Measurements from ENCODE around the gene NOP53. TPM values are rescaled to one million over a fixed set of nuclear protein-coding genes. Genes with fewer than 3 reads are reported as not detected.
"Not testable (repeated sequence)": the region's sequence is repeated elsewhere in the genome, so short reads cannot be mapped to it uniquely, and the experiment has no call there.

NOP53 gene
- total and polyA plus RNA-seq, 2 experiments from 2014 or later: 81.8 to 278 TPM

GRCh38 chr19:47716270-47716937 lies 28.9 kb upstream of the NOP53 start:
- no peaks in the 10 kb centered on the region for H3K27me3 ChIP-seq
- TF ChIP-seq CTCF (IDR thresholded peaks at IDR 0.05; ENCODE audit: low read depth, low read length): no peak
- H3K27ac ChIP-seq: no peak overlapping the region
- H3K4me1 ChIP-seq (ENCODE audit: low read depth): no peaks in the 10 kb centered on the region
- no peak overlapping the region for H3K4me3 ChIP-seq
- H3K36me3 ChIP-seq: no peaks in the 10 kb centered on the region
- no peaks in the 10 kb centered on the region for H3K9me3 ChIP-seq (ENCODE audit: low read depth)
- no peak for DNase-seq (ENCODE audit: low read depth in 1 of 2, low spot score in 1 of 2)

GRCh38 chr19:47718415-47719046 lies 26.8 kb upstream of the NOP53 start:
- DNase-seq (ENCODE audit: low read depth in 1 of 2, low spot score in 1 of 2); H3K27me3 ChIP-seq; H3K36me3 ChIP-seq; H3K4me3 ChIP-seq; H3K4me1 ChIP-seq (ENCODE audit: low read depth); H3K9me3 ChIP-seq (ENCODE audit: low read depth): not testable (repeated sequence)
- peak overlapping the region; percentile 38 for H3K27ac ChIP-seq

GRCh38 chr19:47719047-47719859 lies 26.1 kb upstream of the NOP53 start:
- H3K27ac ChIP-seq: peak overlapping the region; percentile 38
- H3K9me3 ChIP-seq (ENCODE audit: low read depth): no peaks in the 10 kb centered on the region
- no peaks in the 10 kb centered on the region for H3K36me3 ChIP-seq
- H3K4me1 ChIP-seq (ENCODE audit: low read depth): no peaks in the 10 kb centered on the region
- DNase-seq (ENCODE audit: low read depth in 1 of 2, low spot score in 1 of 2): peak; percentile 43 to 98
- no peak overlapping the region for H3K4me3 ChIP-seq
- TF ChIP-seq CTCF (IDR thresholded peaks at IDR 0.05; ENCODE audit: low read depth, low read length): no peak
- H3K27me3 ChIP-seq: no peaks in the 10 kb centered on the region

GRCh38 chr19:47720669-47721422 lies 24.5 kb upstream of the NOP53 start:
- no peaks in the 10 kb centered on the region for H3K36me3 ChIP-seq

GRCh38 chr19:47723581-47723940 lies 21.8 kb upstream of the NOP53 start:
- Histone ChIP-seq H3K36me3 (no peaks in the 10 kb centered on the region), H3K4me3 (no peak overlapping the region)

More at GRCh38 chr19:47720669-47721422, 24.5 kb upstream of the NOP53 start:
- H3K27ac ChIP-seq: no peak overlapping the region
- DNase-seq (ENCODE audit: low read depth in 1 of 2, low spot score in 1 of 2): no peak
- no peak for TF ChIP-seq CTCF (IDR thresholded peaks at IDR 0.05; ENCODE audit: low read depth, low read length)
- H3K4me3 ChIP-seq: no peak overlapping the region
- H3K27me3 ChIP-seq: no peaks in the 10 kb centered on the region
- no peaks in the 10 kb centered on the region for H3K4me1 ChIP-seq (ENCODE audit: low read depth)
- no peaks in the 10 kb centered on the region for H3K9me3 ChIP-seq (ENCODE audit: low read depth)

More at GRCh38 chr19:47723581-47723940, 21.8 kb upstream of the NOP53 start:
- no peak for TF ChIP-seq CTCF (IDR thresholded peaks at IDR 0.05; ENCODE audit: low read depth, low read length)
- DNase-seq (ENCODE audit: low read depth in 1 of 2, low spot score in 1 of 2): peak in 1 of 2 donors; percentile 92
- Histone ChIP-seq H3K27ac (no peak overlapping the region), H3K9me3 (ENCODE audit: low read depth) (no peaks in the 10 kb centered on the region), H3K4me1 (ENCODE audit: low read depth) (no peaks in the 10 kb centered on the region), H3K27me3 (no peaks in the 10 kb centered on the region)

Measured in cardiac muscle cell (in vitro differentiated cells and primary cell).